GM20431 (cell line): ENCODE results near the gene PRICKLE2.
"Not testable (repeated sequence)": the region's sequence is repeated elsewhere in the genome, so short reads cannot be mapped to it uniquely, and the experiment has no call there.

ENCODE experiments used
- in situ Hi-C: fragments of 300-500 bp; cut with MseI, MboI; formaldehyde crosslinking; loops from one replicate; pipeline ENCODE4 v1.15.0; 2020; ENCODE audit warnings: low sequenced_read_pairs; ENCODE audit not compliant: unreplicated experiment

Gene PRICKLE2

DNA sequence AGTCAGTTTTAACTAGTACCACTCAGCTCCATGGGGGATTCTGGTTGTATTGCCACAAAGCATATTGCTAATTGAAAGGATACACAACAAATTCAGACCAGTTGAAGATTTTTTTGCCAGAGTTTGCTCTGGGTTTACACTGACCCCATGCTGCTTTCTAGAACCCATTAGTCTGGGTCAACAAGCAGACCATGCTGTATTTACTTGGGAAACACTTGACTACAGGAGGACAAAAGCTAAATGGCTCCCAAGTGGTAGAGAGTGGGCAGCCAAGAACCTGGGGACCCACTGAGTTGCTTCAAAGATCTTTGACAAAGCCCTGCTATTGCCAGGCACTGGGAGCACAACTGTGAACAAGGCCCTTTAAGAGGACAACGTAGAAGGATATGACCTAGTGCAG is 115.2 kb downstream of the PRICKLE2 start:
- in situ Hi-C loops = no loop called here

DNA sequence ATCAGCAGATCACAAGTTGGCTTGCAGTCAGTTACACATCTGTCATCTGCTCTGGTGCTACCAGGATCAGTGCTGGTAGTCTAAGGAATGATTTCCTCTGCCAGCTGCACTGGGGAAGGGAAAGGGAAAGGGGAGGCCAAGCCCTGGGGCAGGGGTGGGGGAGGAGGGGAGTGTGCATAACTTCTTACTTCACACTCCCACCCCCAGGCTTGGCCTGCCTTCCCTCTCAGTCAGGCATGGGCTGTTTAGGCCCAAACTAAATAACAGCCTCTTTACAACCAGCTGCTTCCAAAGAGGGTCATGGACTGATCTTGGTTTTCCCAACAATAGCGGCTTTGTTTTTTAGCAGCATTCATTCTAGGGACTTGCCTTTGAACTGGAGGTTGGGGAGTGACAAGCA is 115.8 kb downstream of the PRICKLE2 start:
- in situ Hi-C loops = no loop called here

DNA sequence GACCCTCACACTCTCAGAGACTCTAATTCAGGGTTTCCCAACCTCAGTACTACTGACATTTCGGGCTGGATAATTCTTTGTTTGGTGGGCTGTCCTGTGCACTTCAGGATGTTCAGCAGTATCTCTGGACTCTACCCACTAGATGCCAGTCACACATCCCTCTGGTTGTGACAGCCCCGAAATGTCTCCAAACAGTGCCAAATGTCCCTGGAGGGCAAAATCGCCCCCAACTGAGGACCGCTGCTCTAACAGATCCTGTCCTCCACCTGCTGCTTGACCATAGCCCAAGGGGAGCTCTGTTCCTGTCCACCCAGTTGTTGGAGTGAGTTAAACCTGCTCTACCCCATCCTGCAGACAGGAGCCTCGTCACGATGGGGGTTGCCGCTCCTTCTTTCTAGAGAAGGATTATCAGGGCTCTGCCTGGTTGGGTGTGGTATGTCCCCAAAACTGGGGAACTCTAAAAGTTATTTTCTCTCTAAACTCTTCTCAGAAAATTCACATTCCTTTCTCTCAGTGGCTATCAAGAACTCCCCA is 116.4 kb downstream of the PRICKLE2 start:
- in situ Hi-C loops = no loop called here

DNA sequence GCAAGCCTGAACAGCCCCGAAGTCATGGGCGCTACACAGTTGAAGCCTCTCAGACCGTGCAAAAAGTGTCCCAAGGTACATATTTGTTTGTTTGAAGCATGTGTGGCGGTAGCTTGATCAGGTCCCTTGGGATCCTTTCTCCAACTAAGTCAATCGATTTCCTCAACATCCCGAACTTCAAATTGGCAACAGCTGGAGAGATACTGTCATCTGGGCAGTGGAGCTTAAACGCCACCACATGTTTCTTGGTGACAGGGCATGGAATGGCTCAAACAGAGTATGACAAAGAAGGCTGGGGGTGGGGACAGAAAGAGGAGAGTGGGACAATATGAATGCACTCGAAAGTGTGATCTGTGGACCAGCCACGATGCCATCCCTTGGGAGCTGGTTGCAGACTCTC is 117.0 kb downstream of the PRICKLE2 start:
- in situ Hi-C loops = no loop called here

DNA sequence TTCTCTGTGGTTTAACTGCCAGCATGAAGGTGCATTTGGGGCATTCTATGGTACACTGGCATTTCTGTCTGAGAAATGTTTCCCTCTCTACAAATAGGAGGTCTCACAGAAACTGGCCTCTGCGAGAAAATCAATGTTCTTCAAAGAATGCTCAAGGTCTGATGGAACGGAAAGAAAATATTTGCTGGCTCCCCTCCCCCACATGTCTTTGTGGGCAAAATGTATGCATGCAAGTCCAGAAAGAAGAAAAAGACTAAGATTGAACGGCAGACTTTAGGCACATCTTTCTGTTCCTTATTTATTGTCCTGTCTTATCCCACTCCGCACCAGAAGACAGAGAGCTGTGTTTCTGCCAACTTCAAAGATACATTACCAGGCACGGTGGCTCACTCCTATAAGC is 118.1 kb downstream of the PRICKLE2 start:
- in situ Hi-C loops = no loop called here

DNA sequence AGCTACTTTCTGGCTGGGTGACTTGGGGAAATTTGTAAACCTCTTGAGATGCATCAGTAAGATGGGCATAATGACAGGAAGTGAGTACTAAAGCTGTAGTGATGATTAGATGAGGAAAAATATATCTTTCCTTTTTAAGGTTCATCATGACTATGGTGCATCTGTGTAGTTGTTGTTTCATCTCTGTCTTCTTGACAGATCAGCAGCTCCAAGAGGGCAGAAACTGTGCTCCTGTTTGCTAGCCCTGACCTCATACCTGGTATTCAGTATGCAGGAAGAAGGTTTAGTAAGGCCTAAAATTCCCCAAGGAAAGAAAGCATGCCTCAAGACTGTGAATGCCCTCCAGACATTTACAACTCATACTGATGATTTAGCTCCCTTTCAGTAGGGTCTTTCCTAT is 119.5 kb downstream of the PRICKLE2 start:
- in situ Hi-C loops = no loop called here

DNA sequence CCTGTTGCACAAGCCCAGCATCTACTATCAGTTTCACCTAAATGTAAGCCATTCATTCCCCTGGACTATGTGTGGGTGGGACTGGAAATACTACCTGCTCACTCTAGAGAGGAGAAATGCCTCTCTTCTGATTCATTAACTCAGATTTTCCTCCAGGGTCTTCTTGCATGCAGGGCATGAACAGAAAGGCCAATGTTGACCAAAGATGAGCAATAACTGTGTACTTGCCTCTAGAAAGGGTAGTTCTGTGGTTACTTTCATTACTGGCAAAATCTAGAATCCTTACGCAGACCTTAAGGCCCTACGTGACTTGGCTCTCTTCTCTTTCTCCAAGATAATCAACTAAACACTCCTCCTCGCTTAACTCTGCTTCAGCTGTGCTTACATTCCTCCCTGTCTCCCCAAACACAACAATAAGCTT is 120.6 kb downstream of the PRICKLE2 start:
- in situ Hi-C loops = no loop called here

DNA sequence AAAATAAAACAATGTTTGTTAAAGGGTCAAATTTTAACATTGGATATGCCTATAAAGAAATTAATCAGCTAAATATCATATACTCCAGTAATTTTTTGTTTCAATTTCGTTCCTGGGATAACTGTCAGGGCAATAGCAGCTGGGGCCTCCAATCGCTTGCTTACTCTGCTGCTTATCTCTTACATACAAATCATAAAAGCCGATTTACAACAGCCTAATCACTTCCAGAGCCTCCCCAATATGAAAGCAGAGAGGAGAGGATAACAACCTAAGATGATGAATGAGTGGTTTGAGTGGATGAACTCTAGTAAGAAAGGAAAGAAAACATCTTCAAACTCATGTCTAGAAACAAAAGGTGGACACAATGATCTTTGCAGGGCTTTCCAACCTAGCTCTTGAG is 121.3 kb downstream of the PRICKLE2 start:
- in situ Hi-C loops = no loop called here

DNA sequence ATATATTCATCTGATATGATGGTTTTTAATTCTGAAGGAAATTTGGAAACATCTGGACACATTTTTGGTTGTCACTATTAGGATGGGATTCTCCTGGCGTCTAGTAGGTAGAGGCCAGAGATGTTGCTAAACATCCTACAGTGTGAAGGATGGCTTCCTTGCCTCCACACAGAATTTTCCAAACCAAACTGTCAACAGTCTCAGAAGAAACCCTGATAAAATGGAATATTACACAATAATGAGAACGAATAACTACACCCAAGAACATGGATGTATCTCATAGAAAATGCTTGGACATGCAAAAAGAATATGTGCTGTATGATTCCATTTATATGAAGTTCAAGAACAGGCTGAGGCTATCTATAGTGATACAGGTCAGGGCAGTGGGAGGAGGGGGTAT is 122.1 kb downstream of the PRICKLE2 start:
- in situ Hi-C loops = no loop called here

DNA sequence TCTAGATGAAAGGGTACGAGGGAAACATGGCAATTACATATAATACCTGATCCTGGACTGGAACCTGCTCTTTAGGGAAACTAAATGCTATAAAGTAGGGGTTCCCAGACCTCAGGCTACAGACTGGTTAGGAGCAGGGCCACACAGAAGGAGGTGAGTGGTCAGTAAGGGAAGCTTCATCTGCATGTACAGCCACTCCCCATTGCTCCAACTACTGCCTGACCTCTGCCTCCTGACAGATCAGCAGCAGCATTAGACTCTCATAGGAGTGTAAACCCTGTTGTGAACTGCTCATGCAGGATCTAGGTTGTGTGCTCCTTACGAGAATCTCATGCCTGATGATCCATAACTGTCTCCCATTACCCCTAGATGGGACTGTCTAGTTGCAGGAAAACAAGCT is 123.1 kb downstream of the PRICKLE2 start:
- in situ Hi-C loops = no loop called here

DNA sequence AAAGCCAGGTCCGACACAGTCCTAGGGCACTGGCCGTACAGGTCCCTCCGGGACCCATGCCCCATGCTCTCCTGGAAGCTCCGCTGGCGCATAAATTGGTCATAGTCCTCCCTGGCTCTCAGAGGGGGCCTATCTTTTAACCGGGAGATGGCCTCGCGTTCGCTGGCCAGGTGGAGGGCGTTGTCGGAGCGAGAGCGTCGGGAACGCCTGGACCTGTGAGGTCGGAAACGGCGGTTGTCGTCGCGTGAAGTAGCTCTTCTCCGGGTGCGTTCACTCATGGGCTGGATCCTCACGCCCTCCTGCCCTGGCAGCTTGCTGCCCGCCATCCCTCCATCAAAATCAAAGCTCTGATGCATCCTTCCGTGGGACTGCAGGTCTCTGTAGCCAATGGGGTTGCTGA is 126.0 kb downstream of the PRICKLE2 start:
- in situ Hi-C loops = no loop called here

DNA sequence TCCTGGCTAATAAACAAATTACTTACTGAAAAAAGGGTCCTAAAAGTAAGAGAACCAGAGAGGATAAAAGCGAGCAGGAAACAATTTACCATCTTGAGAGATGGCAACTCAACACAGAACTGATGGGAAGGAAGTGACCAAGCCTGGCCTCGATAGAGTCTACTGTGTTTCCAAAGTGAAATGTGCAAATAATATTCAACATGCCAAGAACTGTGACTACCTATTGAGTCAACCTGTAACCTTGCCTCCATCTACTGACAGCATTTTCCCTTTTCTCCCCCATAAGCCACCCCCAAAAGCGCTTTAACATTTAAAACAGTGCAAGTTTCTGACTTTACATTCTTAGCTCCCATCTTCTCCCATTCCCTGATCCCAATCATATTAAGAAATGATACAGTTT is 126.6 kb downstream of the PRICKLE2 start:
- in situ Hi-C loops = no loop called here

DNA sequence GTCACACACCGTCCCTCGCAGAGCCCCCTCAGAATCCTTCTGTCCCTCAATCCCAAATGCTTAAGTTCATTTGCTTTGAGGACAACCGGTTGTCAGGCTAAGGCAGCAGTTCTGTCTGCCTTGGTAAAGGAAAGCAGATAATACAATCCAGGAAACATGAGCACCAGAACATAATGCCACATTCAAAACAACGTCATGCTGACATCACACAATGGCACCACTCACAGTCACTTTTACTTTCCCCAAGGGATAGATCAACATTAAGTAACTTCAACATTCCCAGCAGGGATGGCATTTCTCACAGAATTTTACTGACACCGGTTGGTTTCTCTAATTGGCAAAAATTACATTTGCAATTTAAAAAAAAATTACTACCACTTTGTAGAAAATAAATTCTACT is 127.3 kb downstream of the PRICKLE2 start:
- in situ Hi-C loops = no loop called here

DNA sequence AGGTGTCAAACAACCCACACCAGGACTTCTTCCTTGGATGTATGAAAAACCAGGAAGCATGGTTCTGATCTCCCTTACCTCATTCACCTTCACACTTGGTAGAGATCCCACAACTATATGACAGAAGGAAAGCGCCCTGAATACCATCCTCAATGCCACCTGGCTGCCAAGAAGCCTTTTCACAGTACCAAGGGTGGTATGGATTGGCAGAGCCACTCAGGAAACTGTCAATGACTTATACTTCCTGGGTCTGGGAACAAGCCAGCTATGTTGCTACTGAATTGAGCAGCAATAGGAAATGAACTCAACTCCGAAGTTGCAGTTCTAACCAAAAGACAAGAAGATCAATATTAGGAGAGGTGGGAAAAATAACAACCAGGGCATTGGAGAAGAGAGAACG is 129.5 kb downstream of the PRICKLE2 start:
- in situ Hi-C loops = no loop called here

DNA sequence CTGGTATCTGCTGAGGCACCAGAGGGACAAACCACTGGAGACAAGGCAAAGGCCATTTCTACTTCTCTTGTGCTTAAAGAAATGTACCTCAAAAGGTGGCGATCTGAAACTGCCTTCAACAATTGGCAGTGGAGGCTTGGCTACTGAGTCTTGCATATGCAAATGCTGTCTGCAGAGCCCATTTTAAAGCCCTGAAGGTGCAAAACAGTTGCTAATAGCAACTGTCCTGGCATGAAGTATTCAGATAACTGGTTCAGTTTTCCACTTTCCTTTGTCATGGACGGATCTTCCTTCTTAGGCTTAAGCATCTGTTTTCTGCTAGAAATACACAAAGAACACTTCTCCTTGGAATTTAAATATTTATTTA is 130.6 kb downstream of the PRICKLE2 start:
- in situ Hi-C loops = no loop called here

DNA sequence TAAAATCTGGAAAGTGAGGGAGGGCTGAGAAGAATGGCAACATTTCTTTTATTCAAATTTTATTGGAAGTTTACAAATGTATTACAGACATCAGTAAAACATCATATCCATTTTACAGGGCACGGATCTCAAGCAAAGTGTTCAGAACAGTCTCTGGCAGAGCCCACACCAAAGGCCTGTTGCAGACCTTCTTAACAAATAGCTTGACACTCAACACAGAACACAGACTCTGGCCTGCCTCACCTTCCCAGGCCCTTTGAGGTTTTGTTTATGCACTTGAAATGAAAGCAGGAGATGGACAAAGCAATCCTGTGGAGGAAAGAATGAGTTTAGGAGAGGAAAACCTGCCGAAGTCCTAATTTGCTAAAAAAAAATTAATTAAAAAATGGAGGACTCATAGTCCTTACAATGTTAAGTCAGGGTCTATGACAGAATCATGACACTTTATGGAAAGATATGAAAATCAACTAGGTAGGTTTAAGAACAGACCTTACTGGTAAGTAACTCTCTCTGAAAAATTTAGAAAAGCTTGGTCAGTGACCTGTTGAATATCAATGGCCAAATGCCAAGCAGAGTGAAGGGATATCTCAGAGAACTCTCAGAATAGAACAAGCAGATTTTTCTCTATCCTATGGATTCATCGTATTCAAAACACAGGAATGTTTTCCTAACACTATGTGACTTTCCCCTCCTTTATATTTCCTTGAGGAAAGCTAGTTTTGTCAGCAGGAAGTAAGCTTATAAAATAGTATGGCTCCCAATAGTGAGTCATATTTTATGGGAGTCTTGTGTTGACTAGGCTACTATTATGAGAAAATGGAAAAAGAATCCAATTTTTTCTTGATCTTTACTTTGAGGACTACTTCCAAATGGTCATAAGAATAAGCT is 131.2 kb downstream of the PRICKLE2 start:
- in situ Hi-C loops = no loop called here

DNA sequence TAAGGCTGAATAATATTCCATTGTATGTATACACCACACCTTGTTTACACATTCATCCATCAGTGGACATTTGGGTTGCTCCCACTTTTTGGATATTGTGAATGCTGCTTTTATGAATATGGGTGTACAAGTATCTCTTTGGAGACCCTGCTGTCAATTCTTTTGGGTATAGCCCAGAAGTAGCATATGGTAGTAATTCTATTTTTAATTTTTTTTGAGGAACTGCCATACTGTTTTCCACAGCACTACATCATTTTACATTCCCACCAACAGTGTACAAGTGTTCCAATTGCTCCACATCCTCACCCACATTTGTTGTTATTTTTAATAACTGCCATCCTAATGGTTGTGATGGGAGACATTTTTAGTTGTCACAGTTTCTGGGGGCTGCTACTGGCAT is 132.1 kb downstream of the PRICKLE2 start:
- in situ Hi-C loops = no loop called here

DNA sequence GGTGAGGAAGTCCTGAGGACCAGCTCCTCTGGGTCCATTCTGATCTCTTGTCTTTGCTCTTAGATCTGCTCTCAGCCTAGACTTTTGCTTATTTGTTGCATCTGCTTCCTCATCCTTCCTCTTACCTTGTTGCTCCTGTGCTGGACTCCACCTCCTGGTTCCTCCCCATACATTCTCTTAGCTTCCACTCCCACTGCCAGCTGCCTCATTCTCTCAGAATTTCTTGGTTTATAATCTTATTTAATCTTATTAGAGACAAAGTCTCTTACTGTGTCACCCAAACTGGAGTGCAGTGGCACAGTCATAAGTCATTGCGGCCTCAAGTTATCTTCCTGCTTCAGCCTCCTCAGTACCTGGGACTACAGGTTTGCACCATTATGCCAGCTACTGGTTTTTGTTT is 133.8 kb downstream of the PRICKLE2 start:
- in situ Hi-C loops = no loop called here

DNA sequence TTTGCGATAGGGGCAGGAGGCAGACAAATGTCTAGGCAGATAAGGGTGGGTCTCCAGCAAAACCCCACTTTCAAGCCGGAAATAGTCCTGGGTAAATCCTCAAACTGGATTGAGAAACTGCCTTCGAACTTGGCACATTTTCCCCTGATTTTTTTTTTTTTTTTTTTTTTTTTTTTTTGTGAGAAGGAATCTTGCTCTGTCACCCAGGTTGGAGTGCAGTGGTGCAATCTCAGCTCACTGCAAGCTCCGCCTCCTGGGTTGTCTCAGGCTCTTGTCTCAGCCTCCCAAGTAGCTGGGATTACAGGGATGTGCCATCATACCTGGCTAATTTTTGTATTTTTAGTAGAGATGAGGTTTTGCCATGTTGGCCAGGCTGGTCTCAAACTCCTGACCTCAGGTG is 135.9 kb downstream of the PRICKLE2 start:
- in situ Hi-C loops = not testable (repeated sequence)

DNA sequence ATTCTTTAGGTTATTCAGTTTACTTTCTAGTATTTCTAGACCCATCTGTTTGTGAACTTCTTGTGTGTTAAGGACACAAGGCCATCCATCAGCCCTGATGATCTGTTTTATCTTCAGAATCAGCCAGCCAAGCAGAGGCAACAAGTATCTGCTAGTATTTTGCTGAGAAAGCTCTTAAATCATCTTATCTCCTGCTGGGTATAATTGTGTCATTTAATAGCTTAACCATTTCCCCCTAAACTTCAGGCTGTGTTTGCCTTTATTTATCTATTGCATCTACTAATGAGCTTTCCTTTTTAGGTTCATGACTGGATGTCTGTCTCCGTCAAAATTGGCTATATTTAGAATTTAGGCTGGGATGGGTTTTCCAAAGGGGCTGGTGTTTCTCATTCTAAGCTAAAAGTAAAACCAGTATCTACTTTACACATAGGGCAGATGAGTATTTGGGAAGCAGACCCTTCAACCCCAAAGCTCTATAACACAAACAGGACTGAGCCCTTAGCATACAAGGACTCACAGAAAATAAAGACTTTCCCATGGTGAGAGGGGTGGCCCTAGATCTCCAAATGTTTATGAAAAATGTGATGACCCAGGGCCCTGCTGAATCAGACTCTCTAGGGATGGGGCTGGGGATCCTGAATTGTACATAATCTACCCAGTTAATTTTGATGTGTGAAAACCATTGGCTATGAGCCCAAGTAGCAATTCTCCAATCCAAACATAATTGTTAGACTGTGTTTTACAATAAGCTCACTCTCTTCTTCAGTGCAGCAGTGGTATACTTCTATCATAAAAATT is 136.7 kb downstream of the PRICKLE2 start:
- in situ Hi-C loops = no loop called here
